Activated effector memory CD4-positive, alpha-beta T cell treated with anti-CD3 and anti-CD28 coated beads, Interleukin-2, amount 50 U/mL, for 16 hours (primary cell): ENCODE data around the gene TMEM207.
A peak's percentile ranks its signal among the peaks of the same experiment; 100 is the strongest.
"Not testable (repeated sequence)": the region's sequence is repeated elsewhere in the genome, so short reads cannot be mapped to it uniquely, and the experiment has no call there.

ENCODE experiments used
- DNase-seq: peaks from one replicate; pipeline ENCODE4 v3.0.0-alpha.2; 2020

Gene TMEM207

GRCh38 chr3:190449801-190450200, at the start of gene TMEM207:
TSS of gene TMEM207 (minus strand) at chr3:190449901. CDS start at chr3:190449809, 92 bp downstream.
- no peak for DNase-seq

DNA sequence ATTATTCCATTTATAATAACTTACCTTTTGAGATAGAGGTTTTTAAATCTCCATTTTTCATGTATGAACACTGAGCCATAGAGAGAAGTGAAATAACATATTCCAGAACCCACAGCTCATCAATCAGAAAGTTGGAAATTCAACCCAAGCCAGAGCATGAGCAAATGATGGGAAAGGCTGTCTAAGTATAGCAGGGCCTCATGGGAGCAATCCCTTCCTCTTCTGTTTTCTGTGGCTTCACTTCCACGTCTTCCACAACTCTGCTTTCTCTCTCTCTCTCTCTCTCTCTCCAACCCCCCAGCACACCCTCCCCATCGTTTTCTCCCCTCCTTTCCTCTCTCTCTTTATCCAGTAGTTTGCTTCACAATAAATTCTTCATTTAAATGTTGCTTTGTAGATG, 49.4 kb upstream of the TMEM207 start:
- DNase-seq, result no peak

DNA sequence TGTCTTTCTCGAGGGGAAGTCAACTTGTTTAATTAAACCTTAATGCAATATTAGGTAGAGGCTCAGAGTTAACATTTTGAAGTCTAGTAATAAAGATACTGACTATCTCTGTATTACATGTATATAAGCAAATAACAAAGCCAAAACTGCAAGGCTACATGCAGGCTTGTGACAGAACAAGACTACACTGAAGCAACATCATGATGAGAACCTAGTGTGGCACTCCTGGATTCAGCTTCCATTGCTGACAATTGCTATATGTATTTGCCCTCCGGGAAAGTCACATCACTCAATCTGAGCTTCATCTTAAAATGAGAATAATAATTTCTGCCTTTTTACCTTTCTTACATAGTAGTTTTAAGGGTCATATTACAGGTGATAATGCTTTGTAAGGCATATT, 48.6 kb upstream of the TMEM207 start:
- DNase-seq, result no peak

DNA sequence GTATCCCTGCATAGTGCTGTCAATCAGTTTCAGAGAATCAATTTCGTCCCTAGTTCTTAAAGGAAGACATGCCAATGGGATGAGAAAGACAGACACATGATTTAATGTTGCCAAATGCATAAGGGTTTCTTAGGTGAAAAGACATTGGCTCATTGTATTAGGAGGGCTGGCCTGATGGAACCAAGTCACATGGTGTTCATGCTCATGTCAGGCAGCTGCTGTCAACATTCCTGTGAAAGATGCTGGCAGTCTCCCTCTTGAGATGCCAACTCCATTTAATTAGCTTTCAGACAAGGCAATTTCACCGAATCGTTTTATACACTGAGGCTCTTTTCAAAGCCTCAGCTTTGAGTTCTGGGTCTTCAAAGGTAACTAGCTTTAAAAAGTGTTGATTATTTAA, 48.1 kb upstream of the TMEM207 start:
- no peak for DNase-seq

DNA sequence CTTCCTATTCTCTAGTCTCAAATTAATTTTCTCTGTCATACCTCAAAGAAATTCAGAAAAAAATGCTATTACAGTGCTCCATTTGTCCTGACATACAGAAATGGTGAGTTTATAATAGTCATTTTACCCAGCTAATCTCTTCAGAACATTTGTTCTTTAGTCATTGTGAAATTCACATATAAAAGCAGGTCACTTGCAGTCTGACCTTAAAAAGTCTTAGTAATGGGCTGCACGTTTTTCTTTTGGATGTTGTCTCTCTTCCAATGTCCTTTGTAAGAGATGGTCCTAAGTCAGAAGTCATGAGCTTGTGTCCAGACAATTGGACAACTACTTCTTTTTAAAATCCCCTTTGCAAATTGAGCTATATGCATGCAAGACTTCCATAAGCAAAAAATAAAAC, 47.2 kb upstream of the TMEM207 start:
- DNase-seq, result no peak

DNA sequence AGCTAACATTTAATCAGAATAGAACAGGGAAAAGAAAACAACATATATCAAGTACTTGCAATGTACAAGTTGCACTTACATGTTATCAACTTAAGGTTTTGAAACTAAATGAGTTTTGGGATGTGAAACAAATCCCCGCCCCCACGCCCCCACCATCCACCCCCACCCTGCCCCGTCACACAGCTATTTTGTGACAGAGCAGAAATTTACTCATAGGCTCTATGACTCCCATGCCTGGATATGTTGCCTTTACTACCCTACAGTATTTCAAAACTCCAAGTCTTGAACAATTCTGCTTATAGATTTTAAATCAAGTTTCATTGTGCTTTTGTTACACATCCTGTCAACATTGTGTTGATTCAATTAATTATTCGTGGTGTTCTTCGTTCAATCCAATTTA, 46.1 kb upstream of the TMEM207 start:
- no peak for DNase-seq

DNA sequence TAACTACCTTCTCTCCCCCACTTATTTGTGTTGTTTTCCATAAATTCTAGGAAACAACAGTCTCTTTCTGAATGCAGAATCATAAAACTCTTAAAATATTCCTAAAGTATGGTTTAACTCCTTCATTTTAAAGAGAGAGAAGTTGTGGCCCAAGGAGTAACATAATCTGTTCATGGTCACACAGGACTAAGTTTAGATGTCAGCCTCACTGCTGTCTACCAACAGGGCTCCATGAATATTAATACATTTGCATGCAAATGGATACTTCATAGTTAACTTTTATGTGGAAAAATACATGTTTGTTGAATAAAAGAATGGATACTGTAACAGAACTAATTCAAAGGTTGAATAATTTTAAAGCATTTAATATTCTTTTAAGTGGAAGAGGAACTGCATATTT, 45.7 kb upstream of the TMEM207 start:
- no peak for DNase-seq

DNA sequence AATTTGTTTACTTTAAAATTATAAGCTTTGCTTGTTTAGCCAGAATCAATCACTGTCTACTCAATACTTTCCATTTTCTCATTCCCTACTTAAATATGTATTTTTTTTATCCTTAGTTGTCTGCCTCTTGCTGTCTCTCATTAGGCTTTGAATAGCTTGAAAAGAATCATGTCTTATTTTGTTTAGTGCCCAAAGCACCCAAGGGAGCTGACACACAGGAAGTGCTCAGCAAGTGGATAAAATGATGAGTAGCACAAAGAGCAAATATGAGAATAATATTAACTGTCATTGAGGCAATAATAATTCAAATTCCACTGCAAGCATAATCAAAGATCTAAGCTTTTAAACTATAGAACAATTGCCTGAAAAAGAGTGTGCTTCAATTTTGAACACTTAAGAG, 45.2 kb upstream of the TMEM207 start:
- no peak for DNase-seq

DNA sequence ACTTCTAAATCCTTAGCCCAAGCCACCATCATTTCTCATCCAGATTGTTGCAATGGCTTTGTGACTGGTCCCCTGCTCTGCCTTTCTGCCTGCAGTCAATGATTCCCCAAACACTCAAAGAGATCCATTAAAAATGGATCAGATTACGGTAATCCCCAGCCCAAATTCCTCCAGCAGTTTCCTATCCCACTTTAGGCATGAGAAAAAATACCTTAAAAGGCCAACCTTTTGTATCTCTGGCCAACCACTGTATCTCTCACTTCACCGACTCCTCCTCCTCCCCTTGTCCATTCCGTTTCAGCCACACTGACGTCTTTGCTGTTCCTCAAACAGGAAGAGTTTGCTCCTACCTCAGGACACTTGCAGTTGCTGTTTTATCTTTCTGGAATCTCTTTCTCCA, 43.3 kb upstream of the TMEM207 start:
- DNase-seq, result no peak

GRCh38 chr3:190492129-190492528, 42.4 kb upstream of the TMEM207 start:
- DNase-seq, result no peak

DNA sequence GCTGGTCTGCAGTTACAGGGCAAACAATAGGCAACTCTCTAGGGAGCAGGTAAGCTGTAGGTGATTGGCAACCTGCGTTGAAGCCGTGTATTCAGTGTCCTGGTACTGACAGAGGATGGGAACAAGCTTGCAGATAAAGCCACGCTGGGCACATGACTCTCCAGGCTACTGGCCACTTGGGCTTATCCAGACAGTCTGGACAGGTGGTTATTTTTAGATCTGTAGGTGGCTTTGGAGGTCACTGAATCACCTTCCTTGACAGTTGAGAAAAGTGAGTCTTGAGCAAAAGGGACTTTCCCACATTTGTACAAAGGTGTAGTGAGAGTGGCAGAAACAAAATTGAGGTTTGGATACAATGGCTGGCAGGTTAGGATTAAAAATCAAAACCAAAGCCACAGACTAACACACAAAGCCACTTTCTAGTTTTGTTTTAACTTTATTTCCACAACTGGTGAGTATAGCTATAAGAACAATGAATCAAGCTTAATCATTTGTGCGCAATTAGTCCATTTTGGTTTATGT, 41.9 kb upstream of the TMEM207 start:
- DNase-seq, result peak; percentile 64

- DNase-seq, result no peak
Observed at GRCh38 chr3:190486908-190487607, 37.4 kb upstream of the TMEM207 start.

- DNase-seq, result no peak
Observed at GRCh38 chr3:190486533-190486864, 36.8 kb upstream of the TMEM207 start.

- no peak for DNase-seq
Observed at GRCh38 chr3:190485830-190486532, 36.3 kb upstream of the TMEM207 start.

GRCh38 chr3:190481779-190482178, 32.1 kb upstream of the TMEM207 start:
- DNase-seq, result no peak

GRCh38 chr3:190473261-190473660, 23.6 kb upstream of the TMEM207 start:
- DNase-seq, result not testable (repeated sequence)

DNA sequence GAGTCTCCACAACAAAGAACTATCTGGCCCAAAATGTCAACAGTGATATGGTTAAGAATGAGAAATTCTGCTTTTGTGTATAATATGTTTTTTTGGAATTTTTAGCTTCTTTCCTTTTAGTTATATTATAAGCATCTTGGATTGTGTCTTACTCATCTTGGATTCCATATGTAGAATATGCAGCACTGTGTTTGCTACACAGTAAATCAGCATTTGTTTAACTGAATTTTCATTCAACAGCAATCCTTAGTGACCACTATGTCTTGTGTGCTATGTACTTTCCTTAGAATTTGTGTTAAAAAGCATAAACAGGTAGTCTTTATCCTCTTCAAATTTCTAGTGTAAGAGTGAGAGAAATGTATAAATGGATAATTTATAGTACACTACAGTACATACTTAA, 18.2 kb upstream of the TMEM207 start:
- DNase-seq, result no peak

- no peak for DNase-seq
Observed at GRCh38 chr3:190458040-190458439, 8.3 kb upstream of the TMEM207 start.

DNA sequence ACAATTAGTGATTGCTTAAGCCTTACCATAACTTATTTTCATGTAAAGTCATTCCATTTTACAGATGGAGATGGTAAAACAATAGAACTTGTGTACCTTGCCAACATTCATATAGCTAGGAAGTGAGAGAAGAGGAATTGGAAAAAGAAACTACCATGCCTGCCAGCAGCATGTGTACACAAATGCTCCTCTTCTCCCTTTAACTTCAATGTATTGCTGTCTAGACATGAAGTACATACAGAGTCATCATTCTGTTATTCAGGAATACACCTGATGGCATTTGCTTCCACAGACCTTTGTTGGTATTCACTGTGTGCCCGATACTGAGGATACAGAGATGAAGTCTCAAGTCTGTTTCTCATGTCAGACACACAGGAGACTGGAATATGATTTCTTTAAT, 7.1 kb upstream of the TMEM207 start:
- DNase-seq, result no peak

DNA sequence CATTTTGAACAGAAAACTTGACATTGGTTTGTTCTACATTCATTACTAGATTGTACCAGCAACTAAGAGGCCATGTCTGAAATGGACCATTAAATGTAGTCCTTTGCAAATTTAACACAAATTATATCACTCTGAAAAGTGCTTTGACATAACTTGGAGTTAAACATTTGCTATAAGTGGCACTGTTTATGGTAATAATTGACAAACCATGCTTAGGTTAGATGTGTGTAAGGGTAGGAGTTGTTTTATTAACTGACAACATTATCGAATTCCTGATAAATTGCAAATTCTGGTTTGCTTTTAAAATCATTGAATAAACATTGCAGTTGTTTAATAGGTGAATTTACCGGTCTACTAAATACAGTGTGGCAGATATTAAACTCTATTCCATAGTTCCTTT, 6.1 kb upstream of the TMEM207 start:
- DNase-seq, result no peak

GRCh38 chr3:190448256-190448655, 1.4 kb downstream of the TMEM207 start:
- DNase-seq, result no peak

- DNase-seq, result no peak
Observed at GRCh38 chr3:190446573-190447279, 3.0 kb downstream of the TMEM207 start.

DNA sequence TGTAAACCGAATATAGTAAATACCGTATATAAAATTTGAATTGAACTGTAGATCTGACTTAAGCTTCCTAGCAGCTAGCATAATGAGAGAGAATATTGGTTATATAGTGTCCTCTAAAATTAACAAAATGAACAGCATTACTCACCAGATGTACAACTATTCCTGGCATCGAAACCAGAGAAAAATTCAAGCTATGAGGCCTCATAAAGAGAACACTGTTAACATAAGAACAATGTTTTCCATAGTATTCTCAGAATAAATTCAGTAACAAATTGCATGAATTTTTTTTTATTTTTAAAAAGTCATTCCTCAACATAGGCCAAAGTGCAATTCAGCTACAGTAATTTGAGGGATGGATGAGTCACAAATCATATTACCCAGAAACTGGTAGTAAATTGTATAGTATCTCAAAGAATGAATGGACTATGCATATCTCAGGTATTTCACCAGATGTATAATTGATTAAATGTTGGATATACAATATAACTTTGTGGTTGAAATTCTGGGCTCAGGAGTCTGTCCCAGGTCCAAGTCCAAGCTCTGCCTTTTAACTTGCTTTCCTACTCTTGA, 5.0 kb downstream of the TMEM207 start:
- DNase-seq, result no peak

DNA sequence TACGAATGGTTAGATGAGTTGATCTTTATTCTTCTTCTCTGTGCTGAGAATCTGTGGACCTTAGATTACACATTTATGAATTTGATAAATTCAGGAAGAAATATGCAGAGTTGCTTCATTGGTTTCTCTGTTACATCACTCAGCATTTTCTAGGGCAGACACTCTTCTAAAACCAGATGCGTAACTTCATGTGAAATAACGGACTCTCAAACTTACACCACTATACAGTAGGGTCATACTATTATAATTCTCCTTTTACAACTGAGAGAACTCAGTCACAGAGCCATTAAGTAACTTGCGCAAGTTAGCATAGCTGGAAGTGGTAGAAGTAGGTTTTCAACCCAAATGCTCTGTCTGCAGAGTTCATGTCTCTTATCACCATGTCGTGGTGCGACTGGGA, 5.7 kb downstream of the TMEM207 start:
- no peak for DNase-seq
